Measurements from ENCODE around the gene GPA33.

GRCh38 chr1:167095368-167095767, 5.2 kb upstream of the GPA33 start:
- TF ChIP-seq EP300 (IDR thresholded peaks at IDR 0.05), result no peak
- TF ChIP-seq CTCF (IDR thresholded peaks at IDR 0.05), result no peak
